K562 (cell line): ENCODE results near the gene FAM83E. TPM values are rescaled to one million over a fixed set of nuclear protein-coding genes. Genes with fewer than 3 reads are reported as not detected.

Experiments used
- BCLAF1 ChIP-seq, 2 experiments: fragments of 450-650 bp in 1 of 2; IDR thresholded peaks; 2 replicates each; pipeline ENCODE4 v1.6.1; 2011 to 2017; ENCODE audit warnings: low read depth in 2 of 2, antibody characterized with exemption in 1 of 2, borderline replicate concordance in 1 of 2, low read length in 1 of 2, mild to moderate bottlenecking in 1 of 2, mixed read lengths in 1 of 2; ENCODE audit not compliant: control insufficient read depth in 1 of 2
- CSDE1 ChIP-seq, 2 experiments: fragments of 450-650 bp; IDR thresholded peaks; 2 replicates each; pipeline ENCODE4 v1.6.1; 2016; ENCODE audit warnings: mild to moderate bottlenecking in 1 of 2
- ERF ChIP-seq: fragments of 450-650 bp; formaldehyde crosslinking; IDR thresholded peaks from 2 replicates; pipeline ENCODE4 v1.4.0; 2020; ENCODE audit warnings: mild to moderate bottlenecking, mixed read lengths
- KHSRP ChIP-seq: fragments of 450-650 bp; IDR thresholded peaks from 2 replicates; pipeline ENCODE4 v1.6.1; 2017
- KLF6 ChIP-seq: fragments of 250-450 bp; sonication (Bioruptor Pico); IDR thresholded peaks from 2 replicates; pipeline ENCODE4 v1.4.0; 2020; ENCODE audit warnings: mild to moderate bottlenecking, moderate library complexity, borderline replicate concordance
- MAFG ChIP-seq: fragments of 450-650 bp; conservative IDR thresholded peaks from 2 replicates; pipeline ENCODE4 v1.6.1; 2016; ENCODE audit warnings: missing genetic modification characterization, missing compliant biosample characterization
- NCOA4 ChIP-seq: fragments of 450-650 bp; IDR thresholded peaks from 2 replicates; pipeline ENCODE4 v1.6.1; 2018; ENCODE audit warnings: mild to moderate bottlenecking; ENCODE audit not compliant: partially characterized antibody
- NONO ChIP-seq, 2 experiments: fragments of 200-400 bp in 1 of 2; fragments of 450-650 bp in 1 of 2; formaldehyde crosslinking in 1 of 2; IDR thresholded peaks; 2 replicates each; pipeline ENCODE4 v1.6.1; 2017; ENCODE audit warnings: low read depth in 2 of 2, mild to moderate bottlenecking in 2 of 2, moderate library complexity in 2 of 2, low read length in 1 of 2
- RFX1 ChIP-seq: fragments of 450-650 bp; IDR thresholded peaks from 2 replicates; pipeline ENCODE4 v1.6.1; 2016; ENCODE audit warnings: mild to moderate bottlenecking, moderate library complexity
- SMARCC2 ChIP-seq: fragments of 450-650 bp; IDR thresholded peaks from 2 replicates; pipeline ENCODE4 v1.6.1; 2017; ENCODE audit warnings: antibody characterized with exemption, moderate library complexity, mild to moderate bottlenecking, low read depth
- SRSF9 ChIP-seq: fragments of 200-400 bp; formaldehyde crosslinking; IDR thresholded peaks from 2 replicates; pipeline ENCODE4 v1.6.1; 2017; ENCODE audit warnings: low read depth, low read length, borderline replicate concordance
- STAT5A ChIP-seq: IDR thresholded peaks from 2 replicates; pipeline ENCODE4 v1.6.1; 2012; ENCODE audit warnings: low read length, inconsistent platforms, borderline replicate concordance
- TBP ChIP-seq: optimal IDR thresholded peaks from 2 replicates; pipeline ENCODE3; 2011; ENCODE audit warnings: low read depth, low read length, improper control_type of control experiment
- TEAD2 ChIP-seq: fragments of 450-650 bp; IDR thresholded peaks from 2 replicates; pipeline ENCODE4 v1.6.1; 2016; ENCODE audit warnings: missing genetic modification characterization, control low read depth, missing compliant biosample characterization
- TSC22D4 ChIP-seq: fragments of 450-650 bp; IDR thresholded peaks from 2 replicates; pipeline ENCODE4 v1.6.1; 2016; ENCODE audit warnings: missing genetic modification characterization, missing biosample characterization, control low read depth
- ZNF143 ChIP-seq: sonication (generic); formaldehyde crosslinking; IDR thresholded peaks from 2 replicates; pipeline ENCODE4 v1.9.0; 2022; ENCODE audit warnings: mild to moderate bottlenecking, missing genetic modification reagents
- ZNF551 ChIP-seq: fragments of 250-450 bp; sonication (Bioruptor Pico); IDR thresholded peaks from 2 replicates; pipeline ENCODE4 v1.5.0; 2021; ENCODE audit warnings: mild to moderate bottlenecking, moderate library complexity
- ZNF586 ChIP-seq: fragments of 450-650 bp; formaldehyde crosslinking; conservative IDR thresholded peaks from 2 replicates; pipeline ENCODE4 v1.4.0; 2020; ENCODE audit warnings: mild to moderate bottlenecking, moderate library complexity
- ZNF589 ChIP-seq: fragments of 200-800 bp; sonication (Bioruptor generic); IDR thresholded peaks from 2 replicates; pipeline ENCODE4 v1.6.1; 2016; ENCODE audit warnings: low read depth, missing genetic modification characterization, missing compliant biosample characterization
- ZNF76 ChIP-seq: fragments of 250-450 bp; sonication (Bioruptor Pico); IDR thresholded peaks from 2 replicates; pipeline ENCODE4 v1.4.0; 2020; ENCODE audit warnings: mild to moderate bottlenecking, moderate library complexity, borderline replicate concordance
- polyA plus RNA-seq, 8 experiments: library from polyadenylated mRNA; depleted of rRNA in 4 of 8; stranded (reverse) in 5 of 8; unstranded in 3 of 8; fragments of >200 nt; fragmentation: Nextera tagmentation in 2 of 8; fragmentation: Illumina TruSeq in 1 of 8; extraction: Ambion mirVana in 2 of 8; extraction: Trizol in 1 of 8; gene quantifications; 2 replicates each; pipeline versions ENCODE4 v1.2.1 to v1.2.3, GENCODE V29; 2011 to 2014; ENCODE audit warnings: inconsistent platforms in 1 of 8, missing spikeins in 1 of 8
- total RNA-seq, 7 experiments: library from RNA; depleted of rRNA in 6 of 7; stranded (reverse); fragments of >200 nt in 6 of 7; fragmentation: Illumina TruSeq in 2 of 7; extraction: Trizol in 2 of 7; gene quantifications; 2 replicates each; pipeline versions ENCODE4 v1.2.1 to v1.2.3, GENCODE V29; 2011 to 2021; ENCODE audit warnings: low replicate concordance in 1 of 7
- TF ChIP-seq, protein P1 (sequence below): fragments of 200-400 bp; formaldehyde crosslinking; IDR thresholded peaks from 2 replicates; pipeline ENCODE4 v1.6.1; 2017; ENCODE audit warnings: mild to moderate bottlenecking, low read depth, low read length, moderate library complexity
- TF ChIP-seq, protein P2 (sequence below): fragments of 200-800 bp; sonication (Bioruptor generic); IDR thresholded peaks from 2 replicates; pipeline ENCODE4 v1.6.1; 2017; ENCODE audit warnings: missing genetic modification characterization, missing compliant biosample characterization

The FAM83E gene
- total and polyA plus RNA-seq, 9 of the 15 experiments (the other 6 are each of a cell fraction or from before 2014, with no cell fraction given): 0.15 to 0.87 (median 0.29) TPM; not detected in 4

- no peak for TF ChIP-seq TBP
- TF ChIP-seq NONO (IDR thresholded peaks at IDR 0.05; ENCODE audit: low read depth in 2 of 2, low read length in 1 of 2): no peak
- no peak for TF ChIP-seq TSC22D4 (tag)
- no peak for TF ChIP-seq ZNF586 (CRISPR knock-in tag)
- TF ChIP-seq ERF: no peak
- no peak for TF ChIP-seq SRSF9
- TF ChIP-seq BCLAF1 (IDR thresholded peaks at IDR 0.05; ENCODE audit: borderline replicate concordance in 1 of 2, control insufficient read depth in 1 of 2, low read depth in 2 of 2, low read length in 1 of 2): peak in 1 of 2 experiments; percentile 96; a peak in 2 of 4 replicates
- TF ChIP-seq, protein P1, sequence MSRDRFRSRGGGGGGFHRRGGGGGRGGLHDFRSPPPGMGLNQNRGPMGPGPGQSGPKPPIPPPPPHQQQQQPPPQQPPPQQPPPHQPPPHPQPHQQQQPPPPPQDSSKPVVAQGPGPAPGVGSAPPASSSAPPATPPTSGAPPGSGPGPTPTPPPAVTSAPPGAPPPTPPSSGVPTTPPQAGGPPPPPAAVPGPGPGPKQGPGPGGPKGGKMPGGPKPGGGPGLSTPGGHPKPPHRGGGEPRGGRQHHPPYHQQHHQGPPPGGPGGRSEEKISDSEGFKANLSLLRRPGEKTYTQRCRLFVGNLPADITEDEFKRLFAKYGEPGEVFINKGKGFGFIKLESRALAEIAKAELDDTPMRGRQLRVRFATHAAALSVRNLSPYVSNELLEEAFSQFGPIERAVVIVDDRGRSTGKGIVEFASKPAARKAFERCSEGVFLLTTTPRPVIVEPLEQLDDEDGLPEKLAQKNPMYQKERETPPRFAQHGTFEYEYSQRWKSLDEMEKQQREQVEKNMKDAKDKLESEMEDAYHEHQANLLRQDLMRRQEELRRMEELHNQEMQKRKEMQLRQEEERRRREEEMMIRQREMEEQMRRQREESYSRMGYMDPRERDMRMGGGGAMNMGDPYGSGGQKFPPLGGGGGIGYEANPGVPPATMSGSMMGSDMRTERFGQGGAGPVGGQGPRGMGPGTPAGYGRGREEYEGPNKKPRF: no peak
- TF ChIP-seq, protein P2, sequence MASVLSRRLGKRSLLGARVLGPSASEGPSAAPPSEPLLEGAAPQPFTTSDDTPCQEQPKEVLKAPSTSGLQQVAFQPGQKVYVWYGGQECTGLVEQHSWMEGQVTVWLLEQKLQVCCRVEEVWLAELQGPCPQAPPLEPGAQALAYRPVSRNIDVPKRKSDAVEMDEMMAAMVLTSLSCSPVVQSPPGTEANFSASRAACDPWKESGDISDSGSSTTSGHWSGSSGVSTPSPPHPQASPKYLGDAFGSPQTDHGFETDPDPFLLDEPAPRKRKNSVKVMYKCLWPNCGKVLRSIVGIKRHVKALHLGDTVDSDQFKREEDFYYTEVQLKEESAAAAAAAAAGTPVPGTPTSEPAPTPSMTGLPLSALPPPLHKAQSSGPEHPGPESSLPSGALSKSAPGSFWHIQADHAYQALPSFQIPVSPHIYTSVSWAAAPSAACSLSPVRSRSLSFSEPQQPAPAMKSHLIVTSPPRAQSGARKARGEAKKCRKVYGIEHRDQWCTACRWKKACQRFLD (CRISPR knock-in tag): peak; percentile 84
- TF ChIP-seq MAFG: no peak
- TF ChIP-seq TEAD2 (tag): no peak
- TF ChIP-seq ZNF551 (CRISPR knock-in tag): no peak
- TF ChIP-seq ZNF589 (CRISPR knock-in tag): peak; percentile 45; the same call in 1 of the 2 replicates
- no peak for TF ChIP-seq ZNF143
- no peak; a peak in 2 of 4 replicates for TF ChIP-seq CSDE1 (IDR thresholded peaks at IDR 0.05)
- no peak for TF ChIP-seq ZNF76 (CRISPR knock-in tag)
- 0 out of 2 replicates have a peak, but pooled peaks have one; percentile 31 for TF ChIP-seq SMARCC2
- peak; percentile 76 for TF ChIP-seq NCOA4
- TF ChIP-seq KHSRP: peak; percentile 93
- no peak for TF ChIP-seq STAT5A
- TF ChIP-seq RFX1: no peak; the same call in 1 of the 2 replicates
- TF ChIP-seq KLF6: no peak
Observed at GRCh38 chr19:48618916-48619691, 4.2 kb upstream of the FAM83E start, which contains the start of the genes RPL18 and SPHK2 (continued).
